ENCODE measurements around the gene NID2.

Gene NID2

DNA sequence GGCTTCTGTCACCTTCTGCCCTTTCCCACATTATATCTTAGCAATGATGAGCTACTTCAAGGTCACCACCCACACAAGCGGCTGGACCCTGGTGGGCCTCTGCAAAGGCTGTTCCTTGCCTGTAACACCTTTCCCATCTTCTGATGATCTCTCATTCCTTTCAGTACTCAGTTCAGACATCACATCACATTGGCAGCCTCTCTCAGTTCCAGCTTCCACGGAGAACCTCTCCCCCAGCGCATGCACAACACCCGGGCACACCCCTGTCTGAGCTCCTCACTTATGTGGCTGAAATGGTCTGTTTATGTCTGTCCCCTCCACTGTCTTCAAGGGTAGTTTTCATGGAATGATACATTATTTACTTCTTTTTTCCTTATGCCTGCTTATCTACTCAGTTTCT, 6.5 kb upstream of the NID2 start:
- FAIRE-seq (no peak), DNase-seq (ENCODE audit: insufficient read length, low spot score) (no peak)
- TF ChIP-seq TAF1 (IDR thresholded peaks at IDR 0.05; ENCODE audit: low read depth, low read length) (no peak), SPI1 (IDR thresholded peaks at IDR 0.05; ENCODE audit: low read depth, low read length) (no peak), PAX5 (IDR thresholded peaks at IDR 0.05; ENCODE audit: insufficient read depth, low read length, severe bottlenecking) (no peak), POLR2AphosphoS5 (IDR thresholded peaks at IDR 0.05; ENCODE audit: low read depth, low read length) (no peak), POLR2A (IDR thresholded peaks at IDR 0.05; ENCODE audit: low read depth, low read length) (no peak), POU2F2 (IDR thresholded peaks at IDR 0.05; ENCODE audit: low read depth, low read length) (no peak)

DNA sequence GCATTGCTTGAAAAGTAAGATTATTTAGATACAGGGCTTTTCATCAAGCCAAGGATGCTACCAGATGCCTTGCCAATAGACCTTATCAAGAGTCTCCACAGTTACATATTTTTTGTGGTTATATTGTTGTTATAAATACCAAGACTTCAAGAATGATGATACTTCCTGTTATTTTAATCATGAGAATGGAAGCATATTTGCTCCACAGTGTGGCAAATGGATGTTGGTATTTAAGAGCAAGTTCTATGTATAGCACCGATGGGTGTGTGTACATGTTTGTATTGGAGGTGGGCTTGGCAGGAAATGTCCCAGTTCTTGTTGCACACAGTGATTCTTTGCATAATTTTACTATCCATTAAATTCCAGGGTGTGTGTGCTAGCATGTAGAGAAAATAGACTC, 4.4 kb upstream of the NID2 start:
- FAIRE-seq (no peak), DNase-seq (ENCODE audit: insufficient read length, low spot score) (no peak)
- TF ChIP-seq TAF1 (IDR thresholded peaks at IDR 0.05; ENCODE audit: low read depth, low read length) (no peak), PAX5 (IDR thresholded peaks at IDR 0.05; ENCODE audit: insufficient read depth, low read length, severe bottlenecking) (no peak), SPI1 (IDR thresholded peaks at IDR 0.05; ENCODE audit: low read depth, low read length) (no peak), POU2F2 (IDR thresholded peaks at IDR 0.05; ENCODE audit: low read depth, low read length) (no peak), POLR2AphosphoS5 (IDR thresholded peaks at IDR 0.05; ENCODE audit: low read depth, low read length) (no peak), POLR2A (IDR thresholded peaks at IDR 0.05; ENCODE audit: low read depth, low read length) (no peak)

DNA sequence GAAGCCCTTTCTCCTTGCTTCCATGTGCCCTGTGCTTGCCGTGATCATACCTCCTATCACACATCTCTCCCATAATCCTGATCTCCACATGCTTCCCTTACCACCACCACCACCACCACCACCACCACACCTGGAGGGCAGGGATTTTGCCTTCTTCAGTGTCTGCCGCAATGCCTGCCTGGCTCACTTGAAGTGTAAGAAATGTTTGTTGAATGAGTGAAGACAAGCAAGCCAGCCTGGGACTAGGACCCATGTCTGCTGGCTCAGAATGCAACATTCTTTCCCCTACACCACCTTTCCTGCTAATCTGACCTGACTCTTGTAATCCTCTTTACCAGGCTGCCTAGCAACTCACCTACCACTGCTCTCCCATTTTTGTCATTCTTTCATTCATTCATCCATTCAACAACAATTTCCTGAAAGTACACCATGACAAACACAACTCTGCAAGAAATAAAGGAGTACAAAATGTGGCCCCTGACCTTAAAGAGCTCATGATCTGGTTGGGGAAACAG, 3.5 kb upstream of the NID2 start:
- no peak for DNase-seq (ENCODE audit: insufficient read length, low spot score)
- no peak for FAIRE-seq
- TF ChIP-seq POU2F2 (IDR thresholded peaks at IDR 0.05; ENCODE audit: low read depth, low read length) (no peak), TAF1 (IDR thresholded peaks at IDR 0.05; ENCODE audit: low read depth, low read length) (no peak), PAX5 (IDR thresholded peaks at IDR 0.05; ENCODE audit: insufficient read depth, low read length, severe bottlenecking) (no peak), SPI1 (IDR thresholded peaks at IDR 0.05; ENCODE audit: low read depth, low read length) (no peak), POLR2AphosphoS5 (IDR thresholded peaks at IDR 0.05; ENCODE audit: low read depth, low read length) (no peak), POLR2A (IDR thresholded peaks at IDR 0.05; ENCODE audit: low read depth, low read length) (no peak)

DNA sequence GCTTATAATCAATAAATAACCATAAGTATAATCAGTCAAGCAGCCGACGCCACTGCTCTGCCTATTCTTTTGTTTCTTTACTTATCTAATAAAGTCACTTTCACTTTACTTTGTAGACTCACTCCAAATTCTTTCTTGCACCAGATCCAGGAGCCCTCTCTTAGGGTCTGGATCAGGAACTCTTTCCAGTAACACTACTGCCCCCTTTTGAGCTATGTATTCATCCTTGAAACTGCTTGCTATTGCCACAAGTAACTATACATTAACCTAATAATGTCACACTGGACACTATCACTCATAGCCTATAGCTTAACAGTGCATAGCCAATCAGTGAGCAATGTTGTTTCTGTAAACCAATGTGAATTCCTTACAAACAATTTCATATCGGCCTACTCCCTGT, 2.8 kb upstream of the NID2 start:
- no peak for FAIRE-seq
- no peak for DNase-seq (ENCODE audit: insufficient read length, low spot score)
- TF ChIP-seq POLR2AphosphoS5 (IDR thresholded peaks at IDR 0.05; ENCODE audit: low read depth, low read length) = no peak
- no peak for TF ChIP-seq PAX5 (IDR thresholded peaks at IDR 0.05; ENCODE audit: insufficient read depth, low read length, severe bottlenecking)
- TF ChIP-seq POU2F2 (IDR thresholded peaks at IDR 0.05; ENCODE audit: low read depth, low read length) = no peak
- no peak for TF ChIP-seq SPI1 (IDR thresholded peaks at IDR 0.05; ENCODE audit: low read depth, low read length)
- TF ChIP-seq POLR2A (IDR thresholded peaks at IDR 0.05; ENCODE audit: low read depth, low read length) = no peak
- TF ChIP-seq TAF1 (IDR thresholded peaks at IDR 0.05; ENCODE audit: low read depth, low read length) = no peak

DNA sequence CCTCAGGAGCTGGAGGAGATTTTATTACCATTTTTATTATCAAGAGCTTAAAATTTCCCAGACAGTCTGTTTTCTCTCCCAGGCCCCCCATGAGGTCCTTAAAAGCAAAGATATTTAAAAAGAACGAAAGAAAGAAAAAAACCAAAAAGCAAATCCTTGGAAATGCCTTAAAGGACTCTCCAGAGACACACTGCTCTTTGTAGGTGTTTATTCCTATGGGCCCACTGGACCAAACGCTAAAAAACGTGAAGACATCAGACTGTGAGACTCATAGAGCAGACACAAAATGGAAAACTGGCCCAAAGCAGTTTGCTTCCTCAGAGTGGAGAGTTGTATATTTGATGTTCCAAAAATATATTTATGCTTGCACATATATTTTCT, 1.2 kb upstream of the NID2 start:
- TF ChIP-seq PAX5 (IDR thresholded peaks at IDR 0.05; ENCODE audit: insufficient read depth, low read length, severe bottlenecking) = no peak
- no peak for TF ChIP-seq POLR2AphosphoS5 (IDR thresholded peaks at IDR 0.05; ENCODE audit: low read depth, low read length)
- no peak for TF ChIP-seq POU2F2 (IDR thresholded peaks at IDR 0.05; ENCODE audit: low read depth, low read length)
- TF ChIP-seq TAF1 (IDR thresholded peaks at IDR 0.05; ENCODE audit: low read depth, low read length) = no peak
- no peak for DNase-seq (ENCODE audit: insufficient read length, low spot score)
- FAIRE-seq = no peak

DNA sequence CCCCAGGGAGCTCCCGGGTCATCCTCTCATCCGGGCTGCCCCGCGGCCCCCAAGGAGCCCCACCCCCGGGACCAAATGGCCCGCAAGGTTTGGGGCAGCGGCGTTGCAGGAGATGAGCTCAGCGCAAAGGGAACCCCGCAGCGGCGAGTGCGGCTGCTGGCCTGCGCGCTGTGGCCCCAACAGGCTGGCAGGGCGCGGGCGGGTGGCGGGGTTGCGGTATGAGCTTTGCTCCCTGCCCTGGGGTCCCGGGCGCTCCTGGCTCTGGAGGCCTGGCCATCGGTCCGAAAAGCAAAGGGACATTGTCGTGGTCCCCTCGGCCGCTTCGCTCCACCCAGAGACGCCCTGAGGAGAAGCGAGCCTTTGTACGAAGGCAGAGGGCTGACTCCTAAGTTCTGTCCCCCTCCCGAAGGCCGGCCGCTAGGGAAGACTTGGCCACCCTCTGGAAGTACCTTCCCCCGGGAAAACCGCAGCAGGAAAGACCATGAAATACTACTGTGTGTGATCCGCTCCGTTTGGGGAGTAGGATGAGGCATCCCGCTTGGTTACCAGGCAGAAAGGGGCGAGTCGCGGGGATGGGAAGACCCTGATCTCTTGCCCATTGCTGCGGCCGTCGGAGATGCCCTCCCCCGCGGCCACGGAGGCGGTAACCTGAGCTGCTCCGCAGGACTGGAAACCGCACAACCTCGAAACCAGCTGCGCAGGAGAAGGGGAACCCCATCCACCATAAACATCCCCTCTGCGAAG, 620 bp upstream of the NID2 start:
- DNase-seq (ENCODE audit: insufficient read length, low spot score) (no peak), FAIRE-seq (no peak)

DNA sequence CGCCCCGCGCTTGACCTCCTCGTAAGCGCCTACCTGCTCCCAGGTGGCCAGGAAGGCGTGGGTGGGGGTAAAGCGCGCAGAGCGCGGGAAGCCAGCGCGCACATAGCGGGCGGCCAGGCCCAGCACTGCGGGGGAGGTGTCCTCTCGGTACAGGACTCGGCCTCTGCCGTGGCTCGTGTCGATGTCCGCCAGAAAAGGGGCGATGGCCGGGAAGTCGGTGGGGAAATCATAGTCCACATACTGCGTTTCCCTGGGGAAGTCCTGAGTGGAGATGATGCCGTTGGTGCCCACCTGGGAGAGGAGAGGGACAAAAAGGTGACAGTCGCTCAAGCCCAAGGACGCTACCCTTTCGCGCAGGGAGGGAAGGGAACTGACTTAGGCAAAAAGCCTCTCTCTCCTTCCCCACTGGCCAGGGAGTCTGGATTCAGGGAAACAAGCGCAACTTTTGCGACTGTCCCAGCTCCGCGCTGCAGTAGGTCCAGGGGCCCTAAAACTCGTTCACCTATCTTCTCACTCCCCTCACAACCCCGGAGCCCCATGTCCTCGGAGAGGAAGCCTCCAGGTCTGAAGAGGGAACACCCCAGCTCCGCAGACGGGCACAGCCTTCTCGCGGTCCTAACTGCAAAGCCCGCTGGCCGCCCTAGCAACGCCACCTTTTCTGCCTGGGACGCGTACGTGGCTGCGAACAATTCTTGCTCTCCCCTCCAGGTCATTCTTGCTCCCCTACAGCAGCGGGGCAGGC, 815 bp downstream of the NID2 start:
- TF ChIP-seq POLR2AphosphoS5 (IDR thresholded peaks at IDR 0.05; ENCODE audit: low read depth, low read length) (no peak), TAF1 (IDR thresholded peaks at IDR 0.05; ENCODE audit: low read depth, low read length) (no peak), POLR2A (IDR thresholded peaks at IDR 0.05; ENCODE audit: low read depth, low read length) (no peak), SPI1 (IDR thresholded peaks at IDR 0.05; ENCODE audit: low read depth, low read length) (no peak), POU2F2 (IDR thresholded peaks at IDR 0.05; ENCODE audit: low read depth, low read length) (no peak)
- FAIRE-seq = no peak
- DNase-seq (ENCODE audit: insufficient read length, low spot score) = peak; percentile 29

More for the DNA sequence above, 620 bp upstream of the NID2 start:
- no peak for TF ChIP-seq SPI1 (IDR thresholded peaks at IDR 0.05; ENCODE audit: low read depth, low read length)
- TF ChIP-seq TAF1 (IDR thresholded peaks at IDR 0.05; ENCODE audit: low read depth, low read length) = no peak
- no peak for TF ChIP-seq POU2F2 (IDR thresholded peaks at IDR 0.05; ENCODE audit: low read depth, low read length)
- TF ChIP-seq POLR2A (IDR thresholded peaks at IDR 0.05; ENCODE audit: low read depth, low read length) = no peak
- TF ChIP-seq PAX5 (IDR thresholded peaks at IDR 0.05; ENCODE audit: insufficient read depth, low read length, severe bottlenecking) = no peak
- TF ChIP-seq POLR2AphosphoS5 (IDR thresholded peaks at IDR 0.05; ENCODE audit: low read depth, low read length) = no peak

DNA sequence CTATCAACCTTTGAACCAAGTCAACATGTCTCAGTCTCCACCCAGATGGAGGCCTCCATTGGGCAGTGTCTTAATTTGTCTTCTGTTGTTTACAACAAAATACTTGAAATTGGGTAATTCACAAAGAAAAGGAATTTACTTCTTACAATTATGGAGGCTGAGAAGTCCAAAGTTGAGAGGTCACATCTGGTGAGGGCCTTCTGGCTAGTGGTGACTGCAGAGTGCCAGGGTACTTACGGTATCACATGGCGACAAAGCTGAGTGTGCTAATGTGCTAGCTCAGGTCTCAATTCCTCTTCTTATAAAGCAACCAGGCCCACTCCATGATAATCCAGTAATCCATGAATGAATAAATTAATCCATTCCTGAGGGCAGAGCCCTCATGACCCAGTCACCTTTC, 4.7 kb downstream of the NID2 start:
- DNase-seq (ENCODE audit: insufficient read length, low spot score) (no peak), FAIRE-seq (no peak)
- TF ChIP-seq PAX5 (IDR thresholded peaks at IDR 0.05; ENCODE audit: insufficient read depth, low read length, severe bottlenecking) = no peak
- no peak for TF ChIP-seq POLR2A (IDR thresholded peaks at IDR 0.05; ENCODE audit: low read depth, low read length)
- no peak for TF ChIP-seq TAF1 (IDR thresholded peaks at IDR 0.05; ENCODE audit: low read depth, low read length)
- no peak for TF ChIP-seq POU2F2 (IDR thresholded peaks at IDR 0.05; ENCODE audit: low read depth, low read length)
- TF ChIP-seq POLR2AphosphoS5 (IDR thresholded peaks at IDR 0.05; ENCODE audit: low read depth, low read length) = no peak

DNA sequence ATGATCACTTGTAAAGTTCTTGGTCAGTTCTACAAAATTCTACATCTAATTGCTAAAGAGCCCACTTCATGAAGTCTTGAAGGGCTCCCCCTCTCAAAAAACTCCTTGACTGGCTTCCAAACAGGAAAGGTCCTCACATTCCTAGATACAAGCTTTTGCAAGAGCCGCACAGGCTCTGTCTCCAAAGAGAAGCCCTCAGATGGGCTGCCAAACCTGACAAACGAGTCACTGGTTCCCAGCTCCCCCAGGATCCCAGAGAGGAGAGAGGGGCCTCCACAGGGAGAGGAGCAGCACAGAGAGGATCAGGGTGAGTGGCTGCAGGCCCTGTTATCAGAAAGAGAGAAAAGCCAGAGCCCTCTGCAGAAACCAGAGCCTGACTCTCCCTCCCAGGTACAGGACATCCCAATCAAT, 5.8 kb downstream of the NID2 start:
- no peak for TF ChIP-seq SPI1 (IDR thresholded peaks at IDR 0.05; ENCODE audit: low read depth, low read length)
- no peak for TF ChIP-seq POLR2AphosphoS5 (IDR thresholded peaks at IDR 0.05; ENCODE audit: low read depth, low read length)
- TF ChIP-seq TAF1 (IDR thresholded peaks at IDR 0.05; ENCODE audit: low read depth, low read length) = no peak
- no peak for TF ChIP-seq POU2F2 (IDR thresholded peaks at IDR 0.05; ENCODE audit: low read depth, low read length)
- TF ChIP-seq PAX5 (IDR thresholded peaks at IDR 0.05; ENCODE audit: insufficient read depth, low read length, severe bottlenecking) = no peak
- no peak for TF ChIP-seq POLR2A (IDR thresholded peaks at IDR 0.05; ENCODE audit: low read depth, low read length)

More for the DNA sequence above, 5.8 kb downstream of the NID2 start:
- DNase-seq (ENCODE audit: insufficient read length, low spot score) (no peak), FAIRE-seq (no peak)

All from GM12891 (cell line).